Effector memory CD8-positive, alpha-beta T cell (primary cell): Measurements from ENCODE around the gene EXOC2.

ENCODE experiments used
- ATAC-seq: fragments of 150-1000 bp; cut with Tn5 transposase; replicated peaks from 2 replicates; pipeline ENCODE4 v1.10.0; 2021; ENCODE audit warnings: mild to moderate bottlenecking, moderate library complexity
- DNase-seq, 3 experiments: peaks; one replicate each; pipeline ENCODE4 v3.0.0; 2021
- H3K27ac Mint-ChIP-seq, 2 donors: one replicate each; pipeline ENCODE4 v1.8.0; 2022; ENCODE audit warnings: mild to moderate bottlenecking in 2 of 2, mixed read lengths in 2 of 2, moderate library complexity in 2 of 2
- H3K27me3 Mint-ChIP-seq, 2 donors: one replicate each; pipeline ENCODE4 v1.8.0; 2022; ENCODE audit warnings: mixed read lengths in 2 of 2
- H3K36me3 Mint-ChIP-seq: one replicate; pipeline ENCODE4 v1.8.0; 2022; ENCODE audit warnings: mild to moderate bottlenecking, moderate library complexity, mixed read lengths; ENCODE audit not compliant: insufficient read depth
- H3K4me1 Mint-ChIP-seq, 2 donors: one replicate each; pipeline ENCODE4 v1.8.0; 2022; ENCODE audit warnings: low read depth in 2 of 2, mixed read lengths in 2 of 2
- H3K4me3 Mint-ChIP-seq, 2 donors: one replicate each; pipeline ENCODE4 v1.8.0; 2022; ENCODE audit warnings: mild to moderate bottlenecking in 2 of 2, mixed read lengths in 2 of 2, moderate library complexity in 2 of 2
- H3K9me3 Mint-ChIP-seq, 2 donors: one replicate each; pipeline ENCODE4 v1.8.0; 2022; ENCODE audit warnings: mixed read lengths in 2 of 2

EXOC2 gene

GRCh38 chr6:491233-491632, 201.7 kb downstream of the EXOC2 start:
- peak; percentile 21 to 27 (median 24) for DNase-seq
- H3K9me3 Mint-ChIP-seq, result no peaks in the 10 kb centered on the region
- H3K4me3 Mint-ChIP-seq, result peak overlapping the region; percentile 38 to 65
- no peaks in the 10 kb centered on the region for H3K27me3 Mint-ChIP-seq
- peaks cover 19% of the 10 kb centered on the region for H3K36me3 Mint-ChIP-seq
- peak overlapping the region; percentile 57 to 88 for H3K27ac Mint-ChIP-seq
- H3K4me1 Mint-ChIP-seq, result peaks cover 44 to 53% of the 10 kb centered on the region in 2 donors
- peak; percentile 74 for ATAC-seq

GRCh38 chr6:490251-491037, 202.5 kb downstream of the EXOC2 start:
- ATAC-seq (peak; percentile 39), DNase-seq (no peak)
- H3K4me1 Mint-ChIP-seq, result peaks cover 44 to 53% of the 10 kb centered on the region in 2 donors
- peaks cover 19% of the 10 kb centered on the region for H3K36me3 Mint-ChIP-seq
- no peaks in the 10 kb centered on the region for H3K27me3 Mint-ChIP-seq
- H3K27ac Mint-ChIP-seq, result peak overlapping the region; percentile 57 to 88
- no peaks in the 10 kb centered on the region for H3K9me3 Mint-ChIP-seq
- H3K4me3 Mint-ChIP-seq, result peak overlapping the region; percentile 38 to 65

GRCh38 chr6:489762-490161, 203.2 kb downstream of the EXOC2 start:
- H3K27ac Mint-ChIP-seq, result peak overlapping the region; percentile 57 to 88
- H3K36me3 Mint-ChIP-seq, result peaks cover 17% of the 10 kb centered on the region
- H3K4me3 Mint-ChIP-seq, result peak overlapping the region; percentile 64 to 65
- ATAC-seq (no peak), DNase-seq (no peak)
- no peaks in the 10 kb centered on the region for H3K9me3 Mint-ChIP-seq
- no peaks in the 10 kb centered on the region for H3K27me3 Mint-ChIP-seq
- peaks cover 44 to 53% of the 10 kb centered on the region in 2 donors for H3K4me1 Mint-ChIP-seq

- DNase-seq (no peak), ATAC-seq (no peak)
- H3K27ac Mint-ChIP-seq, result peak overlapping the region; percentile 57 to 88
- H3K27me3 Mint-ChIP-seq, result no peaks in the 10 kb centered on the region
- no peaks in the 10 kb centered on the region for H3K9me3 Mint-ChIP-seq
- H3K4me1 Mint-ChIP-seq, result peaks cover 39 to 49% of the 10 kb centered on the region in 2 donors
- peaks cover 16% of the 10 kb centered on the region for H3K36me3 Mint-ChIP-seq
- H3K4me3 Mint-ChIP-seq, result peak overlapping the region; percentile 64 to 65
Observed at GRCh38 chr6:489001-489400, 203.9 kb downstream of the EXOC2 start.

GRCh38 chr6:487956-488355, 205.0 kb downstream of the EXOC2 start:
- H3K27ac Mint-ChIP-seq, result no peak overlapping the region
- peaks cover 34 to 40% of the 10 kb centered on the region in 2 donors for H3K4me1 Mint-ChIP-seq

GRCh38 chr6:485655-486170, 207.2 kb downstream of the EXOC2 start:
- no peaks in the 10 kb centered on the region for H3K27me3 Mint-ChIP-seq
- peaks cover 19 to 21% of the 10 kb centered on the region in 2 donors for H3K4me1 Mint-ChIP-seq
- no peak overlapping the region for H3K4me3 Mint-ChIP-seq
- H3K27ac Mint-ChIP-seq, result no peak overlapping the region
- DNase-seq, result no peak
- no peaks in the 10 kb centered on the region for H3K9me3 Mint-ChIP-seq
- peaks cover 16% of the 10 kb centered on the region for H3K36me3 Mint-ChIP-seq
- no peak for ATAC-seq

More at GRCh38 chr6:487956-488355, 205.0 kb downstream of the EXOC2 start:
- ATAC-seq, result peak; percentile 15
- peaks cover 16% of the 10 kb centered on the region for H3K36me3 Mint-ChIP-seq
- DNase-seq, result no peak
- H3K9me3 Mint-ChIP-seq, result no peaks in the 10 kb centered on the region
- no peaks in the 10 kb centered on the region for H3K27me3 Mint-ChIP-seq
- no peak overlapping the region for H3K4me3 Mint-ChIP-seq

- no peak overlapping the region for H3K4me3 Mint-ChIP-seq
- H3K27ac Mint-ChIP-seq, result no peak overlapping the region
- no peaks in the 10 kb centered on the region for H3K9me3 Mint-ChIP-seq
- ATAC-seq (no peak), DNase-seq (no peak)
- H3K36me3 Mint-ChIP-seq, result peaks cover 16% of the 10 kb centered on the region
- peaks cover 11% of the 10 kb centered on the region in 2 donors for H3K4me1 Mint-ChIP-seq
- H3K27me3 Mint-ChIP-seq, result no peaks in the 10 kb centered on the region
Observed at GRCh38 chr6:484746-485145, 208.2 kb downstream of the EXOC2 start.

GRCh38 chr6:484086-484745, 208.7 kb downstream of the EXOC2 start:
- no peak overlapping the region for H3K27ac Mint-ChIP-seq
- H3K4me1 Mint-ChIP-seq, result peaks cover 6% of the 10 kb centered on the region in 2 donors
- peaks cover 16% of the 10 kb centered on the region for H3K36me3 Mint-ChIP-seq
- H3K27me3 Mint-ChIP-seq, result no peaks in the 10 kb centered on the region
- H3K4me3 Mint-ChIP-seq, result no peak overlapping the region
- no peak for DNase-seq
- no peaks in the 10 kb centered on the region for H3K9me3 Mint-ChIP-seq
- no peak for ATAC-seq

GRCh38 chr6:475314-475713, 217.6 kb downstream of the EXOC2 start:
- peak overlapping the region; percentile 7 to 51 for H3K27ac Mint-ChIP-seq
- ATAC-seq (no peak), DNase-seq (no peak)
- peaks cover 22 to 28% of the 10 kb centered on the region in 2 donors for H3K4me1 Mint-ChIP-seq
- H3K27me3 Mint-ChIP-seq, result no peaks in the 10 kb centered on the region
- peak overlapping the region; percentile 65 to 69 for H3K4me3 Mint-ChIP-seq
- H3K9me3 Mint-ChIP-seq, result no peaks in the 10 kb centered on the region
- no peaks in the 10 kb centered on the region for H3K36me3 Mint-ChIP-seq

GRCh38 chr6:474453-475185, 218.3 kb downstream of the EXOC2 start:
- DNase-seq, result peak; percentile 58 to 64 (median 64)
- peak; percentile 100 for ATAC-seq
- H3K27me3 Mint-ChIP-seq, result peaks cover 0 to 5% of the 10 kb centered on the region in 2 donors
- H3K27ac Mint-ChIP-seq, result peak overlapping the region; percentile 6 to 51
- no peaks in the 10 kb centered on the region for H3K36me3 Mint-ChIP-seq
- no peaks in the 10 kb centered on the region for H3K9me3 Mint-ChIP-seq
- H3K4me3 Mint-ChIP-seq, result peak overlapping the region; percentile 65 to 69
- peaks cover 22 to 28% of the 10 kb centered on the region in 2 donors for H3K4me1 Mint-ChIP-seq

- DNase-seq (no peak), ATAC-seq (no peak)
- Mint-ChIP-seq H3K36me3 (no peaks in the 10 kb centered on the region), H3K9me3 (no peaks in the 10 kb centered on the region), H3K27ac (no peak overlapping the region), H3K4me1 (peaks cover 22 to 24% of the 10 kb centered on the region in 2 donors), H3K27me3 (peaks cover 0 to 8% of the 10 kb centered on the region in 2 donors), H3K4me3 (peak overlapping the region; percentile 65 to 69)
Observed at GRCh38 chr6:473768-474452, 219.0 kb downstream of the EXOC2 start.

- ATAC-seq (no peak), DNase-seq (no peak)
- H3K27ac Mint-ChIP-seq, result no peak overlapping the region
- H3K9me3 Mint-ChIP-seq, result no peaks in the 10 kb centered on the region
- H3K4me3 Mint-ChIP-seq, result no peak overlapping the region
- no peaks in the 10 kb centered on the region for H3K36me3 Mint-ChIP-seq
- peaks cover 0 to 8% of the 10 kb centered on the region in 2 donors for H3K27me3 Mint-ChIP-seq
- peaks cover 22% of the 10 kb centered on the region in 2 donors for H3K4me1 Mint-ChIP-seq
Observed at GRCh38 chr6:473356-473755, 219.6 kb downstream of the EXOC2 start.
